Kidney (tissue), 14 donors: Measurements from ENCODE around the gene ATP1A2. TPM values are rescaled to one million over a fixed set of nuclear protein-coding genes. Genes with fewer than 3 reads are reported as not detected.

ENCODE experiments used
- DNase-seq, 5 donors: peaks; one replicate each; pipeline ENCODE4 v3.0.0-alpha.2; 2013 to 2020
- FAIRE-seq: peaks from 2 replicates; lab custom pipeline; 2012; peaks lifted over from hg19 to GRCh38; lab: Jason Lieb, UNC
- H3K27ac ChIP-seq, 2 donors: one replicate each; pipeline ENCODE4 v1.7.0; 2013; ENCODE audit warnings: low read depth in 2 of 2, low read length in 2 of 2, inconsistent platforms in 1 of 2
- H3K27me3 ChIP-seq: one replicate; pipeline ENCODE4 v1.7.1; 2013; ENCODE audit warnings: low read length, inconsistent platforms; ENCODE audit not compliant: control insufficient read depth, insufficient read depth
- H3K36me3 ChIP-seq, 3 donors: one replicate each; pipeline versions ENCODE4 v1.7.0 to v1.7.1; 2013; ENCODE audit warnings: low read length in 3 of 3, control low read depth in 1 of 3, inconsistent platforms in 1 of 3; ENCODE audit not compliant: insufficient read depth in 3 of 3, control insufficient read depth in 2 of 3
- H3K4me1 ChIP-seq, 3 donors: one replicate each; pipeline versions ENCODE4 v1.7.0 to v1.7.1; 2013; ENCODE audit warnings: low read length in 3 of 3, inconsistent platforms in 1 of 3, low read depth in 1 of 3; ENCODE audit not compliant: control insufficient read depth in 2 of 3, insufficient read depth in 2 of 3
- H3K4me3 ChIP-seq, 3 donors: one replicate each; pipeline versions ENCODE4 v1.7.0 to v1.8.1; 2013; ENCODE audit warnings: low read length in 3 of 3, control low read depth in 1 of 3, inconsistent platforms in 1 of 3
- H3K9ac ChIP-seq, 3 donors: one replicate each; pipeline versions ENCODE4 v1.7.0 to v1.7.1; 2013; ENCODE audit warnings: low read length in 3 of 3, control low read depth in 1 of 3, inconsistent platforms in 1 of 3
- H3K9me3 ChIP-seq, 3 donors: one replicate each; pipeline versions ENCODE4 v1.7.0 to v1.7.1; 2013; ENCODE audit warnings: low read length in 3 of 3, control low read depth in 1 of 3, inconsistent platforms in 1 of 3; ENCODE audit not compliant: control insufficient read depth in 2 of 3, insufficient read depth in 1 of 3
- CTCF ChIP-seq: IDR thresholded peaks from 3 replicates; pipeline ENCODE4 v1.5.1; 2012; ENCODE audit warnings: mild to moderate bottlenecking, moderate library complexity, borderline replicate concordance; ENCODE audit not compliant: insufficient read depth; ENCODE audit errors: extremely low read depth
- intact Hi-C: fragments of 100-400 bp; cut with DNase I; formaldehyde crosslinking; loops from one replicate; pipeline ENCODE4 v1.11.1; 2022
- polyA plus RNA-seq: library from polyadenylated mRNA; stranded (reverse); fragments of 350-450 nt; fragmentation: Illumina TruSeq; extraction: RNeasy Lipid Tissue Mini Kit (QIAGEN cat#74804); gene quantifications from one replicate; pipeline ENCODE4 v1.2.3, GENCODE V29; 2014; ENCODE audit warnings: low read depth, low replicate concordance; ENCODE audit not compliant: insufficient read depth
- total RNA-seq: library from RNA; stranded (reverse); fragmentation: NEBNext Ultra II Directional; extraction: Animal tissue kit (Norgen Biotek cat#: 25700); gene quantifications from one replicate; pipeline ENCODE4 v1.2.1, GENCODE V29; 2021
- donor health status: control.
- donor health status: control.
- donor health status: control.
- donor health status: control.
- donor health status: control.
- donor health status: DM: yes; HTN: yes; CAD: no.
- donor health status: Normal renal cell carcinoma (clear cell type).

Gene ATP1A2
- total and polyA plus RNA-seq, 2 donors from 2014 or later, result 4.1 to 5.5 TPM

GRCh38 chr1:160069460-160070231 is 45.9 kb upstream of the ATP1A2 start, which contains the start of gene KCNJ10:
Gene KCNJ10 (minus strand): TSS chr1:160070160. CDS start chr1:160042532, 27,628 bp downstream.
- H3K27ac ChIP-seq, result peak within 1 kb of the TSS; percentile 26 to 41
- FAIRE-seq, result no peak
- peak within 1 kb of the TSS; percentile 68 to 78 (median 73) for H3K4me3 ChIP-seq
- no peaks in the 10 kb centered on the region for H3K9me3 ChIP-seq
- TF ChIP-seq CTCF, result no peak
- peak in 2 of 5 donors; percentile 66 to 83 for DNase-seq
- H3K9ac ChIP-seq, result peak within 1 kb of the TSS in 2 of 3 donors; percentile 57 to 76
- peaks cover 0 to 11% (median 0%) of the 10 kb centered on the region in 3 donors for H3K4me1 ChIP-seq
- no peaks in the 10 kb centered on the region for H3K27me3 ChIP-seq
- no peaks in the 10 kb centered on the region for H3K36me3 ChIP-seq
- intact Hi-C loops, result no loop called here

- H3K27ac ChIP-seq, result peak overlapping the region in 1 of 2 donors; percentile 26
Measured at GRCh38 chr1:160070243-160071163, 45.1 kb upstream of the ATP1A2 start.

GRCh38 chr1:160071289-160071688 is 44.3 kb upstream of the ATP1A2 start:
- no peak for TF ChIP-seq CTCF
- Histone ChIP-seq H3K4me1 (peaks cover 0 to 8% (median 0%) of the 10 kb centered on the region in 3 donors), H3K9ac (no peak overlapping the region), H3K9me3 (no peaks in the 10 kb centered on the region), H3K4me3 (no peak overlapping the region), H3K27ac (no peak overlapping the region), H3K27me3 (no peaks in the 10 kb centered on the region), H3K36me3 (no peaks in the 10 kb centered on the region)
- intact Hi-C loops, result no loop called here
- FAIRE-seq (no peak), DNase-seq (no peak)

More at GRCh38 chr1:160070243-160071163, 45.1 kb upstream of the ATP1A2 start:
- Histone ChIP-seq H3K27me3 (no peaks in the 10 kb centered on the region), H3K4me1 (peaks cover 0 to 8% (median 0%) of the 10 kb centered on the region in 3 donors), H3K9ac (peak overlapping the region in 2 of 3 donors; percentile 57 to 76), H3K9me3 (no peaks in the 10 kb centered on the region), H3K36me3 (no peaks in the 10 kb centered on the region), H3K4me3 (peak overlapping the region; percentile 68 to 78 (median 73))
- intact Hi-C loops, result no loop called here
- FAIRE-seq, result no peak
- peak; percentile 82 to 89 (median 88) for DNase-seq
- peak; percentile 5 for TF ChIP-seq CTCF
